GM12878 (cell line): ENCODE measurements around the gene RAD51AP1. TPM values are rescaled to one million over a fixed set of nuclear protein-coding genes. Genes with fewer than 3 reads are reported as not detected.

ENCODE experiments used
- ATAC-seq: fragments of 200-7000 bp; cut with Tn5 transposase; 3 replicates; pipeline ENCODE4 v1.9.1; 2020; ENCODE audit warnings: mild to moderate bottlenecking, moderate library complexity
- BruUV-seq: library from RNA; stranded (reverse); fragments of 400-500 nt; replicated peaks from 2 replicates; lab custom pipeline; 2021; lab: Mats Ljungman, UMichigan
- CTCF ChIA-PET: fragments of 300-600 bp; sonication (Branson Sonifier 250); formaldehyde crosslinking; extraction: SDS; loops from one replicate; lab custom pipeline; 2021; ENCODE audit warnings: inconsistent platforms; lab: Yijun Ruan, JAX
- POLR2A ChIA-PET: fragments of 350-600 bp; formaldehyde crosslinking; extraction: SDS; loops from one replicate; lab custom pipeline; 2021; ENCODE audit warnings: inconsistent platforms; lab: Charles Lee
- RAD21 ChIA-PET: fragments of 300-600 bp; sonication (Branson Sonifier 250); formaldehyde crosslinking; loops from one replicate; lab custom pipeline; 2023; ENCODE audit warnings: antibody characterized with exemption; ENCODE audit not compliant: unreplicated experiment; lab: Charles Lee
- SMC1A ChIA-PET: fragments of 300-600 bp; sonication (Branson Sonifier 250); formaldehyde crosslinking; loops from one replicate; lab custom pipeline; 2023; ENCODE audit not compliant: unreplicated experiment, uncharacterized antibody; lab: Charles Lee
- DNase-seq: peaks from one replicate; pipeline ENCODE4 v3.0.0-alpha.2; 2011; ENCODE audit warnings: low read depth, low spot score
- FAIRE-seq: peaks from 3 replicates; lab custom pipeline; 2011; peaks lifted over from hg19 to GRCh38; lab: Jason Lieb, UNC
- H2AFZ ChIP-seq: 2 replicates; pipeline ENCODE4 v1.6.0; 2011; ENCODE audit warnings: low read depth, low read length, control low read depth; ENCODE audit not compliant: control insufficient read depth
- H3K27ac ChIP-seq: 2 replicates; pipeline ENCODE4 v1.5.1; 2011; ENCODE audit warnings: control low read depth; ENCODE audit not compliant: control insufficient read depth, insufficient read depth
- H3K27me3 ChIP-seq, 2 experiments: replicated peaks in 1 of 2; 2 replicates each; pipeline versions ENCODE4 v1.6.0 to v1.6.1; 2011; ENCODE audit warnings: low read length in 1 of 2; ENCODE audit not compliant: control insufficient read depth in 2 of 2, insufficient read depth in 2 of 2
- H3K36me3 ChIP-seq, 2 experiments: 2 replicates each; pipeline ENCODE4 v1.5.1; 2011; ENCODE audit warnings: low read length in 1 of 2; ENCODE audit not compliant: control insufficient read depth in 2 of 2, insufficient read depth in 2 of 2
- H3K4me1 ChIP-seq: 2 replicates; pipeline ENCODE4 v1.6.1; 2011; ENCODE audit warnings: mild to moderate bottlenecking, low read length, moderate library complexity, mixed read lengths; ENCODE audit not compliant: control insufficient read depth, insufficient read depth
- H3K4me2 ChIP-seq: 2 replicates; pipeline ENCODE4 v1.6.0; 2011; ENCODE audit warnings: control low read depth; ENCODE audit not compliant: control insufficient read depth, insufficient read depth
- H3K4me3 ChIP-seq: fragments of 200-600 bp; sonication (generic); 2 replicates; pipeline ENCODE4 v1.5.1; 2016
- H3K79me2 ChIP-seq: 2 replicates; pipeline ENCODE4 v1.6.0; 2011; ENCODE audit warnings: low read length; ENCODE audit not compliant: control insufficient read depth, insufficient read depth
- H3K9ac ChIP-seq: 2 replicates; pipeline ENCODE4 v1.8.0; 2011; ENCODE audit warnings: low read length, control low read depth, mixed read lengths; ENCODE audit not compliant: control insufficient read depth, insufficient read depth
- H3K9me3 ChIP-seq: replicated peaks from 3 replicates; pipeline ENCODE4 v1.5.1; 2011; ENCODE audit warnings: mild to moderate bottlenecking, low read length; ENCODE audit not compliant: control insufficient read depth, insufficient read depth
- H4K20me1 ChIP-seq: 2 replicates; pipeline ENCODE4 v1.6.0; 2011; ENCODE audit not compliant: control insufficient read depth, insufficient read depth
- BMI1 ChIP-seq: fragments of 450-650 bp; IDR thresholded peaks from 2 replicates; pipeline ENCODE4 v1.6.1; 2016; ENCODE audit warnings: mild to moderate bottlenecking, moderate library complexity, borderline replicate concordance
- CBX5 ChIP-seq: sonication (generic); IDR thresholded peaks from 2 replicates; pipeline ENCODE4 v1.6.1; 2016; ENCODE audit warnings: low read depth, moderate library complexity, mild to moderate bottlenecking, inconsistent platforms
- EP300 ChIP-seq, 2 experiments: fragments of 150-350 bp in 1 of 2; IDR thresholded peaks; 2 replicates each; pipeline ENCODE4 v1.6.1; 2011 to 2012; ENCODE audit warnings: low read depth in 2 of 2, low read length in 2 of 2, borderline replicate concordance in 1 of 2, improper control_type of control experiment in 1 of 2, inconsistent platforms in 1 of 2; ENCODE audit not compliant: control insufficient read depth in 1 of 2
- HDAC6 ChIP-seq: fragments of 200-600 bp; sonication (generic); IDR thresholded peaks from one replicate; pipeline ENCODE4 v1.8.0; 2017; ENCODE audit warnings: antibody characterized with exemption; ENCODE audit not compliant: unreplicated experiment
- JUND ChIP-seq: IDR thresholded peaks from 2 replicates; pipeline ENCODE4 v1.6.1; 2012; ENCODE audit warnings: low read depth, mild to moderate bottlenecking, low read length, improper control_type of control experiment, moderate library complexity
- KDM1A ChIP-seq: fragments of 200-600 bp; sonication (generic); IDR thresholded peaks from 2 replicates; pipeline ENCODE4 v1.6.1; 2016; ENCODE audit warnings: borderline replicate concordance
- MAX ChIP-seq: IDR thresholded peaks from 2 replicates; pipeline ENCODE4 v1.6.1; 2012; ENCODE audit warnings: low read depth, low read length, improper control_type of control experiment
- MYB ChIP-seq: fragments of 150-350 bp; IDR thresholded peaks from 2 replicates; pipeline ENCODE4 v1.6.1; 2014; ENCODE audit warnings: mild to moderate bottlenecking, low read depth, low read length, borderline replicate concordance
- NFYA ChIP-seq: IDR thresholded peaks from 2 replicates; pipeline ENCODE4 v1.6.1; 2011; ENCODE audit warnings: low read depth, mild to moderate bottlenecking, low read length, improper control_type of control experiment, borderline replicate concordance
- NFYB ChIP-seq: IDR thresholded peaks from 2 replicates; pipeline ENCODE4 v1.6.1; 2011; ENCODE audit warnings: low read depth, mild to moderate bottlenecking, low read length, improper control_type of control experiment, moderate library complexity; ENCODE audit not compliant: insufficient read depth
- RUNX3 ChIP-seq: IDR thresholded peaks from 2 replicates; pipeline ENCODE4 v1.6.1; 2012; ENCODE audit warnings: low read length, inconsistent platforms
- ZSCAN29 ChIP-seq: fragments of 450-650 bp; IDR thresholded peaks from 2 replicates; pipeline ENCODE4 v1.6.1; 2017; ENCODE audit warnings: mild to moderate bottlenecking, moderate library complexity
- WGBS: methylation state at CpG from one replicate; pipeline ENCODE4 v1.1.6; 2016; ENCODE audit warnings: low lambda C conversion rate; ENCODE audit not compliant: insufficient replicate concordance, insufficient coverage; ENCODE audit errors: missing lambda C conversion rate; 5-methylcytosine and 5-hydroxymethylcytosine counted together
- in situ Hi-C: fragments of 300-500 bp; cut with MboI; formaldehyde crosslinking; loops from 9 replicates; pipeline ENCODE4 v1.14.3; 2018; ENCODE audit warnings: mixed read lengths
- intact Hi-C: fragments of 100-400 bp; cut with micrococcal nuclease; formaldehyde crosslinking; loops from one replicate; pipeline ENCODE4 v1.14.2; 2022; ENCODE audit not compliant: unreplicated experiment
- polyA plus RNA-seq, 11 experiments: library from polyadenylated mRNA; depleted of rRNA in 4 of 11; unstranded in 6 of 11; stranded (reverse) in 5 of 11; fragments of >200 nt; fragmentation: Nextera tagmentation in 4 of 11; fragmentation: Illumina TruSeq in 1 of 11; extraction: Ambion mirVana in 4 of 11; extraction: Trizol in 1 of 11; gene quantifications; 1 replicate in 1 of 11; 2 replicates in 10 of 11; pipeline versions ENCODE4 v1.2.1 to v1.2.3, GENCODE V29; 2011 to 2016; ENCODE audit warnings: inconsistent platforms in 2 of 11, missing spikeins in 2 of 11, low read depth in 1 of 11
- total RNA-seq, 4 experiments: library from RNA; depleted of rRNA in 3 of 4; stranded (reverse); fragments of >200 nt in 3 of 4; fragmentation: Illumina TruSeq in 1 of 4; extraction: Trizol in 1 of 4; gene quantifications; 2 replicates each; pipeline versions ENCODE4 v1.2.1 to v1.2.3, GENCODE V29; 2013 to 2021
- TF ChIP-seq, protein P1 (sequence below): IDR thresholded peaks from 2 replicates; pipeline ENCODE4 v1.6.1; 2011; ENCODE audit warnings: borderline replicate concordance, low read depth, mild to moderate bottlenecking, moderate library complexity, mixed read lengths, low read length; ENCODE audit not compliant: insufficient read depth; ENCODE audit errors: extremely low read length
- TF ChIP-seq, protein P2 (sequence below): IDR thresholded peaks from 2 replicates; pipeline ENCODE4 v1.6.1; 2012; ENCODE audit warnings: mild to moderate bottlenecking, low read depth, low read length

The RAD51AP1 gene
- total and polyA plus RNA-seq, 10 of the 15 experiments (the other 5 are each of a cell fraction or from before 2014, with no cell fraction given), result 22.3 to 86.0 (median 50.9) TPM

- Histone ChIP-seq H3K9me3 (no peaks in the 10 kb centered on the region), H3K4me2 (no peak overlapping the region), H3K27ac (no peak overlapping the region), H3K4me3 (no peak overlapping the region), H3K79me2 (no peaks in the 10 kb centered on the region), H3K27me3 (no peaks in the 10 kb centered on the region), H3K4me1 (no peaks in the 10 kb centered on the region), H3K36me3 (peaks cover 0 to 24% of the 10 kb centered on the region in 2 experiments; a peak in 2 of 4 replicates), H4K20me1 (no peaks in the 10 kb centered on the region), H3K9ac (no peak overlapping the region), H2AFZ (no peak overlapping the region)
- intact Hi-C loops (no loop called here), in situ Hi-C loops (no loop called here)
- ChIA-PET POLR2A (no interaction called here), CTCF (no interaction called here), RAD21 (no interaction called here), SMC1A (no interaction called here)
- no peak for TF ChIP-seq BMI1
- no peak for TF ChIP-seq KDM1A
- TF ChIP-seq, protein P1, sequence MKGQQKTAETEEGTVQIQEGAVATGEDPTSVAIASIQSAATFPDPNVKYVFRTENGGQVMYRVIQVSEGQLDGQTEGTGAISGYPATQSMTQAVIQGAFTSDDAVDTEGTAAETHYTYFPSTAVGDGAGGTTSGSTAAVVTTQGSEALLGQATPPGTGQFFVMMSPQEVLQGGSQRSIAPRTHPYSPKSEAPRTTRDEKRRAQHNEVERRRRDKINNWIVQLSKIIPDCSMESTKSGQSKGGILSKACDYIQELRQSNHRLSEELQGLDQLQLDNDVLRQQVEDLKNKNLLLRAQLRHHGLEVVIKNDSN, result no peak
- TF ChIP-seq JUND, result no peak
- TF ChIP-seq MAX, result no peak
- no peak for TF ChIP-seq RUNX3
- TF ChIP-seq HDAC6, result no peak
- TF ChIP-seq, protein P2, sequence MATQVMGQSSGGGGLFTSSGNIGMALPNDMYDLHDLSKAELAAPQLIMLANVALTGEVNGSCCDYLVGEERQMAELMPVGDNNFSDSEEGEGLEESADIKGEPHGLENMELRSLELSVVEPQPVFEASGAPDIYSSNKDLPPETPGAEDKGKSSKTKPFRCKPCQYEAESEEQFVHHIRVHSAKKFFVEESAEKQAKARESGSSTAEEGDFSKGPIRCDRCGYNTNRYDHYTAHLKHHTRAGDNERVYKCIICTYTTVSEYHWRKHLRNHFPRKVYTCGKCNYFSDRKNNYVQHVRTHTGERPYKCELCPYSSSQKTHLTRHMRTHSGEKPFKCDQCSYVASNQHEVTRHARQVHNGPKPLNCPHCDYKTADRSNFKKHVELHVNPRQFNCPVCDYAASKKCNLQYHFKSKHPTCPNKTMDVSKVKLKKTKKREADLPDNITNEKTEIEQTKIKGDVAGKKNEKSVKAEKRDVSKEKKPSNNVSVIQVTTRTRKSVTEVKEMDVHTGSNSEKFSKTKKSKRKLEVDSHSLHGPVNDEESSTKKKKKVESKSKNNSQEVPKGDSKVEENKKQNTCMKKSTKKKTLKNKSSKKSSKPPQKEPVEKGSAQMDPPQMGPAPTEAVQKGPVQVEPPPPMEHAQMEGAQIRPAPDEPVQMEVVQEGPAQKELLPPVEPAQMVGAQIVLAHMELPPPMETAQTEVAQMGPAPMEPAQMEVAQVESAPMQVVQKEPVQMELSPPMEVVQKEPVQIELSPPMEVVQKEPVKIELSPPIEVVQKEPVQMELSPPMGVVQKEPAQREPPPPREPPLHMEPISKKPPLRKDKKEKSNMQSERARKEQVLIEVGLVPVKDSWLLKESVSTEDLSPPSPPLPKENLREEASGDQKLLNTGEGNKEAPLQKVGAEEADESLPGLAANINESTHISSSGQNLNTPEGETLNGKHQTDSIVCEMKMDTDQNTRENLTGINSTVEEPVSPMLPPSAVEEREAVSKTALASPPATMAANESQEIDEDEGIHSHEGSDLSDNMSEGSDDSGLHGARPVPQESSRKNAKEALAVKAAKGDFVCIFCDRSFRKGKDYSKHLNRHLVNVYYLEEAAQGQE, result no peak
- no peak for TF ChIP-seq NFYB
- no peak for TF ChIP-seq EP300 (IDR thresholded peaks at IDR 0.05; ENCODE audit: borderline replicate concordance in 1 of 2, control insufficient read depth in 1 of 2, low read depth in 2 of 2, low read length in 2 of 2)
- no peak for TF ChIP-seq CBX5
- no peak for TF ChIP-seq MYB
- no peak for TF ChIP-seq NFYA
- TF ChIP-seq ZSCAN29, result no peak
- no peak for ATAC-seq
- 97% methylated on average over 2 of the region's 2 CpGs for WGBS
- no peak for DNase-seq
- FAIRE-seq, result no peak
- BruUV-seq, result no TSS peak
These were observed 18.2 kb downstream of the RAD51AP1 start for GRCh38 chr12:4556735-4557530.
